K562 (cell line): ENCODE data around the gene CTXN3. TPM values are rescaled to one million over a fixed set of nuclear protein-coding genes. Genes with fewer than 3 reads are reported as not detected.
A peak's percentile ranks its signal among the peaks of the same experiment; 100 is the strongest.

Source experiments
- ATAC-seq: fragments of 200-7000 bp; cut with Tn5 transposase; 3 replicates; pipeline ENCODE4 v1.9.1; 2020; ENCODE audit warnings: moderate library complexity
- BruUV-seq: library from RNA; stranded (reverse); fragments of 400-500 nt; replicated peaks from 2 replicates; lab custom pipeline; 2021; lab: Mats Ljungman, UMichigan
- CTCF ChIA-PET: fragments of 300-600 bp; formaldehyde crosslinking; extraction: SDS; loops from one replicate; lab custom pipeline; 2021; ENCODE audit warnings: low intra/inter-chr PET ratio; lab: Yijun Ruan, JAX
- POLR2A ChIA-PET: fragments of 300-600, 350-650 bp; sonication (Branson Sonifier 250); formaldehyde crosslinking; extraction: SDS; loops from one replicate; lab custom pipeline; 2021; ENCODE audit warnings: antibody characterized with exemption, inconsistent platforms; lab: Yijun Ruan, JAX
- DNase-seq, 4 experiments: peaks; one replicate each; pipeline versions ENCODE4 v3.0.0 to v3.0.0-alpha.2; 2011 to 2018; ENCODE audit warnings: low spot score in 3 of 4, mixed read lengths in 3 of 4; ENCODE audit errors: extremely low read depth in 1 of 4
- FAIRE-seq: peaks from 2 replicates; lab custom pipeline; 2011; peaks lifted over from hg19 to GRCh38; lab: Jason Lieb, UNC
- H2AFZ ChIP-seq: 2 replicates; pipeline ENCODE4 v1.6.0; 2011; ENCODE audit warnings: low read depth, low read length, control low read depth, inconsistent platforms
- H3K27ac ChIP-seq: fragments of 200-600 bp; 3 replicates; pipeline ENCODE4 v1.8.0; 2011; ENCODE audit warnings: low read depth, mild to moderate bottlenecking, control low read depth, inconsistent platforms, low read length, moderate library complexity, mixed read lengths; ENCODE audit errors: extremely low read depth
- H3K27me3 ChIP-seq, 2 experiments: fragments of 300-600 bp in 1 of 2; 2 replicates in 1 of 2; 3 replicates in 1 of 2; pipeline versions ENCODE4 v1.6.0 to v1.8.0; 2011; ENCODE audit warnings: inconsistent platforms in 2 of 2, low read length in 2 of 2, mild to moderate bottlenecking in 1 of 2, mixed read lengths in 1 of 2, moderate library complexity in 1 of 2; ENCODE audit not compliant: control insufficient read depth in 2 of 2, insufficient read depth in 2 of 2
- H3K36me3 ChIP-seq: fragments of 300-600 bp; 3 replicates; pipeline ENCODE4 v1.8.0; 2011; ENCODE audit warnings: mild to moderate bottlenecking, low read length, inconsistent platforms; ENCODE audit not compliant: control insufficient read depth, insufficient read depth
- H3K4me1 ChIP-seq, 2 experiments: fragments of 200-600 bp in 1 of 2; replicated peaks in 1 of 2; 2 replicates in 1 of 2; 3 replicates in 1 of 2; pipeline versions ENCODE4 v1.5.1 to v1.8.0; 2011; ENCODE audit warnings: inconsistent platforms in 2 of 2, low read length in 2 of 2, mild to moderate bottlenecking in 1 of 2, mixed read lengths in 1 of 2, moderate library complexity in 1 of 2; ENCODE audit not compliant: control insufficient read depth in 2 of 2, insufficient read depth in 2 of 2
- H3K4me2 ChIP-seq: 2 replicates; pipeline ENCODE4 v1.6.1; 2011; ENCODE audit warnings: low read length, control low read depth, inconsistent platforms, mixed read lengths; ENCODE audit not compliant: insufficient read depth
- H3K4me3 ChIP-seq: fragments of 200-600 bp; sonication (generic), shearing (Covaris generic); 2 replicates; pipeline ENCODE4 v1.5.1; 2016; ENCODE audit warnings: control low read depth, inconsistent platforms
- H3K79me2 ChIP-seq: fragments of 200-600 bp; 3 replicates; pipeline ENCODE4 v1.8.0; 2011; ENCODE audit warnings: low read length, inconsistent platforms; ENCODE audit not compliant: control insufficient read depth, insufficient read depth
- H3K9ac ChIP-seq, 2 experiments: 2 replicates each; pipeline versions ENCODE4 v1.6.0 to v1.6.1; 2011; ENCODE audit warnings: low read depth in 2 of 2, low read length in 2 of 2, control low read depth in 1 of 2, inconsistent platforms in 1 of 2, mild to moderate bottlenecking in 1 of 2, mixed read lengths in 1 of 2; ENCODE audit not compliant: insufficient read depth in 1 of 2
- H3K9me1 ChIP-seq: one replicate; pipeline ENCODE4 v1.6.0; 2011; ENCODE audit warnings: inconsistent platforms, mild to moderate bottlenecking, low read length, moderate library complexity; ENCODE audit not compliant: control insufficient read depth, insufficient read depth
- H3K9me3 ChIP-seq: replicated peaks from 2 replicates; pipeline ENCODE4 v1.5.1; 2011; ENCODE audit warnings: low read depth, low read length, inconsistent platforms; ENCODE audit not compliant: control insufficient read depth, insufficient read depth
- H4K20me1 ChIP-seq: replicated peaks from 2 replicates; pipeline ENCODE4 v1.6.1; 2011; ENCODE audit warnings: low read length, inconsistent platforms, mixed read lengths; ENCODE audit not compliant: control insufficient read depth, insufficient read depth
- BRD4 ChIP-seq: fragments of 200-600 bp; sonication (generic); IDR thresholded peaks from 2 replicates; pipeline ENCODE4 v1.6.1; 2017; ENCODE audit warnings: inconsistent platforms
- C11orf30 ChIP-seq: fragments of 450-650 bp; IDR thresholded peaks from 2 replicates; pipeline ENCODE4 v1.6.1; 2016; ENCODE audit warnings: low read depth, mild to moderate bottlenecking
- E2F4 ChIP-seq: sonication (generic); formaldehyde crosslinking; IDR thresholded peaks from 2 replicates; pipeline ENCODE4 v1.8.0; 2022; ENCODE audit warnings: mild to moderate bottlenecking, low read depth, missing genetic modification reagents
- GTF3C2 ChIP-seq: IDR thresholded peaks from 3 replicates; pipeline ENCODE4 v1.6.1; 2011; ENCODE audit warnings: borderline replicate concordance, mild to moderate bottlenecking, moderate library complexity; ENCODE audit not compliant: insufficient read length; ENCODE audit errors: extremely low read depth
- ILF3 ChIP-seq: fragments of 450-650 bp; IDR thresholded peaks from 2 replicates; pipeline ENCODE4 v1.6.1; 2018; ENCODE audit warnings: antibody characterized with exemption, mild to moderate bottlenecking, moderate library complexity, borderline replicate concordance
- IRF2 ChIP-seq: sonication (generic); formaldehyde crosslinking; IDR thresholded peaks from 2 replicates; pipeline ENCODE4 v1.8.1; 2022; ENCODE audit warnings: mild to moderate bottlenecking, missing genetic modification reagents
- MAFF ChIP-seq: IDR thresholded peaks from 2 replicates; pipeline ENCODE4 v1.6.1; 2012; ENCODE audit warnings: low read length, improper control_type of control experiment
- MIER1 ChIP-seq: fragments of 450-650 bp; IDR thresholded peaks from 2 replicates; pipeline ENCODE4 v1.6.1; 2016; ENCODE audit warnings: antibody characterized with exemption, mild to moderate bottlenecking, low read depth
- MYC ChIP-seq, 2 experiments: fragments of 250-450 bp in 1 of 2; sonication (Bioruptor Pico) in 1 of 2; IDR thresholded peaks; 2 replicates each; pipeline versions ENCODE4 v1.5.1 to v1.6.1; 2012 to 2021; ENCODE audit warnings: low read depth in 2 of 2, borderline replicate concordance in 1 of 2, improper control_type of control experiment in 1 of 2, low read length in 1 of 2, mild to moderate bottlenecking in 1 of 2, moderate library complexity in 1 of 2
- NFE2L1 ChIP-seq: fragments of 450-650 bp; IDR thresholded peaks from 2 replicates; pipeline ENCODE4 v1.6.1; 2016; ENCODE audit warnings: missing genetic modification characterization, low read depth, mild to moderate bottlenecking, missing compliant biosample characterization, moderate library complexity, borderline replicate concordance
- NFYB ChIP-seq: IDR thresholded peaks from 2 replicates; pipeline ENCODE4 v1.6.1; 2011; ENCODE audit warnings: mild to moderate bottlenecking, moderate library complexity; ENCODE audit not compliant: insufficient read length; ENCODE audit errors: extremely low read depth
- TFAP4 ChIP-seq: sonication (generic); formaldehyde crosslinking; IDR thresholded peaks from 2 replicates; pipeline ENCODE4 v1.8.0; 2022; ENCODE audit warnings: missing genetic modification reagents, mild to moderate bottlenecking, moderate library complexity, borderline replicate concordance
- TRIM25 ChIP-seq: fragments of 450-650 bp; IDR thresholded peaks from 2 replicates; pipeline ENCODE4 v1.7.0; 2016; ENCODE audit warnings: borderline replicate concordance
- ZNF316 ChIP-seq: fragments of 450-650 bp; IDR thresholded peaks from 2 replicates; pipeline ENCODE4 v1.6.1; 2016
- ZNF780A ChIP-seq: fragments of 250-450 bp; sonication (Bioruptor Pico); IDR thresholded peaks from 2 replicates; pipeline ENCODE4 v1.5.0; 2021; ENCODE audit warnings: mild to moderate bottlenecking
- WGBS: fragments of 100-300 bp; shearing (Covaris generic); methylation state at CpG from one replicate; pipeline ENCODE4 v1.1.6; 2016; ENCODE audit warnings: low coverage, mixed read lengths; ENCODE audit not compliant: insufficient coverage; ENCODE audit errors: missing lambda C conversion rate; 5-methylcytosine and 5-hydroxymethylcytosine counted together
- in situ Hi-C: fragments of 300-500 bp; cut with MboI; formaldehyde crosslinking; loops from 4 replicates; pipeline ENCODE4 v1.15.0; 2018; ENCODE audit warnings: inconsistent platforms, mixed read lengths
- intact Hi-C: fragments of 100-400 bp; cut with micrococcal nuclease; formaldehyde crosslinking; loops from 2 replicates; pipeline ENCODE4 v1.14.2; 2022
- polyA plus RNA-seq, 8 experiments: library from polyadenylated mRNA; depleted of rRNA in 4 of 8; stranded (reverse) in 5 of 8; unstranded in 3 of 8; fragments of >200 nt; fragmentation: Nextera tagmentation in 2 of 8; fragmentation: Illumina TruSeq in 1 of 8; extraction: Ambion mirVana in 2 of 8; extraction: Trizol in 1 of 8; gene quantifications; 2 replicates each; pipeline versions ENCODE4 v1.2.1 to v1.2.3, GENCODE V29; 2011 to 2014; ENCODE audit warnings: inconsistent platforms in 1 of 8, missing spikeins in 1 of 8
- total RNA-seq, 7 experiments: library from RNA; depleted of rRNA in 6 of 7; stranded (reverse); fragments of >200 nt in 6 of 7; fragmentation: Illumina TruSeq in 2 of 7; extraction: Trizol in 2 of 7; gene quantifications; 2 replicates each; pipeline versions ENCODE4 v1.2.1 to v1.2.3, GENCODE V29; 2011 to 2021; ENCODE audit warnings: low replicate concordance in 1 of 7

Gene CTXN3
- total and polyA plus RNA-seq, 9 of the 15 experiments (the other 6 are each of a cell fraction or from before 2014, with no cell fraction given), result not detected

- Histone ChIP-seq H3K79me2 (no peaks in the 10 kb centered on the region), H3K9me1 (no peaks in the 10 kb centered on the region), H3K4me1 (no peaks in the 10 kb centered on the region), H3K4me2 (no peak overlapping the region), H3K27me3 (peaks cover 0 to 6% of the 10 kb centered on the region in 2 experiments; a peak in 1 of 5 replicates), H3K27ac (no peak overlapping the region), H3K9me3 (no peaks in the 10 kb centered on the region), H3K9ac (no peak overlapping the region), H3K4me3 (no peak overlapping the region), H4K20me1 (no peaks in the 10 kb centered on the region), H2AFZ (no peak overlapping the region), H3K36me3 (no peaks in the 10 kb centered on the region)
- ChIA-PET POLR2A (no interaction called here), CTCF (no interaction called here)
- no peak for DNase-seq
- no TSS peak for BruUV-seq
- no peak for ATAC-seq
- in situ Hi-C loops (no loop called here), intact Hi-C loops (no loop called here)
- 3% methylated on average over 6 of the region's 6 CpGs for WGBS
- no peak for FAIRE-seq
- TF ChIP-seq C11orf30, result peak; percentile 40
- TF ChIP-seq ZNF316, result peak; percentile 73
- no peak for TF ChIP-seq TFAP4
- TF ChIP-seq ILF3, result no peak
- TF ChIP-seq MIER1, result no peak
- TF ChIP-seq MAFF, result peak; percentile 31; the same call in 1 of the 2 replicates
- no peak for TF ChIP-seq NFYB
- no peak for TF ChIP-seq MYC (IDR thresholded peaks at IDR 0.05; ENCODE audit: low read depth, low read length)
- no peak for TF ChIP-seq MYC (CRISPR knock-in tag; IDR thresholded peaks at IDR 0.05; ENCODE audit: borderline replicate concordance, low read depth)
- TF ChIP-seq BRD4, result no peak
- no peak for TF ChIP-seq GTF3C2
- TF ChIP-seq ZNF780A (CRISPR knock-in tag), result no peak
- TF ChIP-seq IRF2 (CRISPR knock-in tag), result no peak
- TF ChIP-seq TRIM25, result no peak
- TF ChIP-seq E2F4, result no peak
- TF ChIP-seq NFE2L1 (tag), result no peak
Observed at GRCh38 chr5:127608077-127608660, 40.7 kb upstream of the CTXN3 start.
